ENCODE data around the gene UBL3.

UBL3 gene

GRCh38 chr13:29856426-29856825 lies 6.0 kb upstream of the UBL3 start:
- no peak for DNase-seq

DNA sequence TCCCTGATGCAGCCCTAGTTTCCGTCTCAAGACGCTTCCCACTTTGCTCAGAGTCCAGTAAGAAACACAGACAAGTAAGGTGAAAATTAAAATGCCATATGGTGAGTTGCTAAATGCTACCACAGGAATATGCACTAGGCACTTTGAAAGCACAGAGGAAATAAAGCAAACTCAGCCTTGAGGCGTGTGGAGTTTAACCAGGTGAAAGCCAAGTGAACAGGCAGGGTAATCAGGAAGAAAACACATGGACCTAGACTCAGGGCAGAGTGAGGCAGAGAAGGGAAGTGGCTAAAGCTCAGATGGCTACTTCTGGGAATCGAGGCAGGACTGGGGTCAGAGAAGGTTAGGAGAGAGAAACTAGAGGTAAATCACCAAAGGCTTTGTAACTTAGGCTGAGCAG lies 5.4 kb upstream of the UBL3 start:
- DNase-seq = no peak

- DNase-seq = no peak
Observed at GRCh38 chr13:29855009-29855408, 4.6 kb upstream of the UBL3 start.

DNA sequence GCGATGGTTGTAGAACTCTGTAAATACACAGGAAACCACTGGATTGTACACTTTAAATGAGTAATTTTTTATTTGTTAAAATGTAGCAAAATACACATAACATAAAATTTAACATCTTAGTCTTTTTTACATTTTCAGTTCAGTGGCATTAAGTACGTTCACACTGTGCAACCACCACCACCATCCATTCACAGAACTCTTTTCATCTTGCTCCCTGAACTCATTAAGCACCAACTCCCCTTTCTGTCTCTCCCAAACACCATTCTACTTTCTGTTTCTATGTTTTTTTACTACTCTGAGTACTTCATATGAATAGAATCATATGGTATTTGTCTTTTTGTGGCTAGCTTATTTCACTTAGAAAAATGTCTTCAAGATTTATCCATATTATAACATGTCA lies 2.7 kb upstream of the UBL3 start:
- no peak for DNase-seq

DNA sequence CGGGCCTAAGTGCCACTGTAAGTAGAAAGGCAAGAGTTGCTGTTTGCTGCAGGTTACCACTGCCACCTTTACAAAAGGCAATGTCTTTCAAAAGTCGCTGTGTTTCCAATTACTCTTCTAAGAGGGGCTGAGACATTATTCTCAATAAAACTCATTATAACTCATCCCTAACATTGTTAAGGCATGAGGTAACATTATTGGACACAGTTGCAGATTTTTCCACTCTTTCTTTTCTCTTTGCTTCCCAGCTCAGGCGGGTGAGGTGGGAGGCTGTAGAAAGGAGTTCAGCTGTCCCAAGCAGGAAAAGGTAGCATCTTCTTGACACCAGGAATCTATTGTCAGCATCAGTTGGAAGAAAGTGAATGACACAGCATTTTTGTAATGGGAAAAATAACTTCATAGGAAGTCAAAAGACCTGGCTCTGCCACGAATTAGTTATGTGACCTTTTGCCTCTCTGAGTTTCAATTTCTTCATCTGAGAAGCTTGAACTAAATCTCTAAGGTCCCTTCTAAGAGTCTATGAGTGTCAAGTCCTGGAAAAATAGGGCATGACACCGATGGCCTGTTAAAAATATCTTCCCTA lies 2.1 kb upstream of the UBL3 start:
- no peak for DNase-seq

DNA sequence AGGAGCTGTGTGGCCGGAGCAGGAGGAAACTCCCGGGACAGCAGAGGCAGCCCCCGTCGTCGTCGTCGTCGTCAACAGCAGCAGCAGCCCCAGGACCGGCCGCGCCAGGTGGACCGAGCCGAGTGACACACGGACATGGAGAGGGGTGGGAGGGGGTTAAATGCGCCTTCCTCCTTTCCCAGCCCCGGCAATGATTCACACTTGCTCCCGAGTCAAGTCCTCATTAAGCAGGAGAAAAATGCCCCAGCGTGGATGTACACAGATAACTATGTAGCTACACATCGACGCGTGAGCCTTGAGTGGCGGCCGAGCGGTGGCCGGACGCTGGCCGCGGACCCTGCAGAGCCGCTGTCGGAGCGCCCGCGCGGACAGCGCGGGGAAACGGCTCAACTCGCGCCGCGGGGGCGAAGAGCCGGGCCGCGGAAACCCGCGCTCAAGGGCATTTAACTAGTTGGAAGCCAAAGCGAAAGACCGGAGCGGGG lies 645 bp downstream of the UBL3 start:
- DNase-seq = no peak

DNA sequence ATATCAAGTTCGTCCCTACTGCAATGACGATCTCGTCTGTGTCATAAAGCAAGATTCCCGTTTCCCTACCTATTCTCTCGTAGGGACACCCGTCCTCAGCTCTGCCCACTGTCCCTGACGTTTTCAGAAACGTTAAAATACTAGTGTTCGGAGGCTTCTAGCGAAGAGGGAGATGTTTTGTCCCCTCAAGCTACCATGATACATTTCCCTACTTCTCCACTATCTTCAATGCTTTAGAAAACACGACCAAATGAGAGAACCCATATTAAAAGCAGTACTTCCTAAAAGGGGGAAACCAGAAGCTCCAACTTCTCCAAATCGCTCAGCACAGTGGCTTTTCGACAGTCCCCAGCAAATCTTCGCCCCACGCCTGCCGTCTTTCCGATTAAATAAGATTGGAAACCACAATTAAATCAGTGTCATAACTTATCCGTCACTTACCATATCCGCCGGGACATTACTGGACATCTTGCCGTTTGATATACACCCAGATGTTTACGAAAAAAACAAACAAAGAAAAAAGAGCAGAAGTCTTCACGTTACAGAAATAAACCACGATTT lies 1.3 kb downstream of the UBL3 start:
- peak; percentile 75 for DNase-seq

- no peak for DNase-seq
Observed at GRCh38 chr13:29847501-29847983, 2.9 kb downstream of the UBL3 start.

- no peak for DNase-seq
Observed at GRCh38 chr13:29846475-29847256, 3.8 kb downstream of the UBL3 start.

- peak; percentile 8 for DNase-seq
Observed at GRCh38 chr13:29845440-29846056, 4.9 kb downstream of the UBL3 start.

DNA sequence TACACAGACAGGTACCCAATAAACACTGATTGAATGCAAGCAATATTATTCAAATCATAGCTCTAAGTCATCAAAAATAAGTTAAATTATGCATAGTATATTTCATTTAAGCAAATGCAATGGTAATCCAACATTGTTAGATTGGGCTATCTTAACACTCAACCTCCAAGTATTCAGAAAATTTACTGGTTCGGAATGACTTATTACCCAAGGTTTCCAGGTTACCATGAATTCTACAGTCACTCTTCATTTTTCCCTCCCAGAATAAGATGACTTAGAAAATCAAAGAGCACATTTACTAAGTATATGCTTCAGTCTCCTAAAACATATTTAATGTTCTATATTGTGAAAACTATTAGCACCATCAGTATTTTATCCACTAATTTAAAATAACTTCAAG lies 6.0 kb downstream of the UBL3 start:
- no peak for DNase-seq

DNA sequence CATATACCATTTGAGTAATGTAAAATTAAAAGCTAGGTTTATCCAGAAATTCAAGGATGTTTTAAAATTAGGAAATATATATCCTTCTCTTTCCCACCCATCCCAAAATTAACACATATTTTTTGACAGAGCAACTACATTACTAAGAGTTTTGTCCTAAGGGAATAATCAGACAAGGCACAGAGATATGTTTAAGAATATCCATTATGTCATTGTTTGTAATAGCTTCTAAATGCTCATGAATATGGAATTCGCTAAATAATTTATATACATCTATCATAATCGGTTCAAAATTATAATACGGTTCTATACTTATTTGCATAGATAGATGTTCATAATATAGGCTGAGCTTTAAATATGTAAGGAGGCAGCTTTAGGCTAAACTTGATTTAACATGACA lies 9.8 kb downstream of the UBL3 start:
- no peak for DNase-seq

GRCh38 chr13:29835280-29836061 lies 14.9 kb downstream of the UBL3 start:
- peak; percentile 43 for DNase-seq

- DNase-seq = no peak
Observed at GRCh38 chr13:29832761-29833298, 17.6 kb downstream of the UBL3 start.

DNA sequence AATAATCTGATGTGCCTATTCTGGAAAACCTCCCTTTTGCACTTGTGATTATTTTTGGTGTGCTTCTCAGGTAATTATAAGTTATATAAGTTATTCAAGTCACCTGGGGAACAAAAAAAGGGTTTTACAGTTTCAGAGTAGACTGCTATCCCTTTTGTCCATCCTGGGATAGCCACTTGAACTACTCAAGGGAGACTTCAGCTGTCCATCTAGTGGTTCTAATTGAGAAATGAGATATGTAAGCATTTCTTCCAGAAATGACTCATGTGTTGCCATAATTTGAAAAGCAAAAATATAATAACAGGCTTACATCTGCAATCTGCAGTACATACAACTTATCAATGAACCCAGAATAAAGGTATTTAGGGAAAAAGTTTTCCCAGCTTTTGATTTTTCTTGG lies 20.4 kb downstream of the UBL3 start:
- no peak for DNase-seq

DNA sequence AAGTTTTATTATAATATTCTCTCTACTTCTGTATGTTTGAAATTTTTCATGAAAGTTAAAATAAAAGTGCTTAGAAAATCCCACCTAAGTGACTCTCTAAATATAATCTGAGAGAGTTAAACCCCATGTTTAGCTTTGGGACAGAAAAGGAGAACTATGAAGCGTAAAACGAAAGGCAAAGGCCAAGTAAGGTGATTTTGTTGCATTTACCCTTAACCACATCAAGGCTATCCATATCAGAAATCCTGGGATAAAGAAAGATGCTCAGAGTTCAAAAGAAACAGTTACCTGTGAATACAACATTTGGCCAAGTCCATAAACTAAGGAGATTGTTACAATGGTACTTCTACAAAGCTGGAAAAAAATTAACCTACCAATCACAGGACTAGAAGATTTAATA lies 31.3 kb downstream of the UBL3 start:
- no peak for DNase-seq

- DNase-seq = peak; percentile 88
Observed at GRCh38 chr13:29817604-29818378, 32.6 kb downstream of the UBL3 start.

DNA sequence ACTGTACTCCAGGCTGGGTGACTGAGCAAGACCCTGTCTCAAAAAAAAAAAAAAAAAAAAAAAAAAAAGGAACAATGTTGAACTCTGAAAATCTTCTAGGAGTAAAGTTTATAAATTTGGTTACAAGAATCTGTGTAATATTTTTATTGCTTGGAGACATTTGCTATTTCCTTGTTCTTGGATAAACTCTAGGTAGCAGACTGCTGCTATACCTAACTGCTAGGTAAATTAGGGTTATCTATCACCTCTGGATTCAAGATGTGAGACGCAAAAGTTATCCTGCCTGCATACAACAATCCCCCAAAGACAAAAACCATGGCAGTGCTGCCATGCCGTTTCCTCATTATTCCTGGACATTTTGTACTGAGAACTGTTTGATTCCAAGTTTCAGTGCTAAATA lies 33.7 kb downstream of the UBL3 start:
- DNase-seq = no peak

DNA sequence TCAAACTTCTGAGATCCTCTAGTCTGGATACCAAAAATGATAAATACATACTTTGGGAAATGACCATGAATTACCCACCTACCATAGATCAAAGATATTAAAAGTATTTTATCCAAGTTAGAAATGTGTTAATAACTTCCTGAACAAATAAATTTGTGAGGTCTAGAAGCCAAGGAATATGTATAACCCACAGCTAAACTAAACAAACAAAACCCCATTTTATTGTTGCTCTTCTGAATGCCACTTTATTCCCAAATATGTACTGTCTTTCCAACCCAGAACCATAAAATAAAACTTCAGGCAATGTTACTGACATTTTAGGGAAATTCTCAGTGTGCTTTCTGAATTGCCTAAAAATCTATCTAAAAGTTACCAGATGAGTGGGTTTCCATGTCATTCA lies 35.1 kb downstream of the UBL3 start:
- no peak for DNase-seq

GRCh38 chr13:29810898-29811297 lies 39.5 kb downstream of the UBL3 start:
- no peak for DNase-seq

- no peak for DNase-seq
Observed at GRCh38 chr13:29810145-29810742, 40.2 kb downstream of the UBL3 start.

All from MV-4-11 (cell line).